SK-N-SH (cell line): ENCODE measurements around the gene NUAK1. TPM values are rescaled to one million over a fixed set of nuclear protein-coding genes. Genes with fewer than 3 reads are reported as not detected.

Source experiments
- CTCF ChIA-PET: fragments of 300-600, 350-600 bp; formaldehyde crosslinking; extraction: SDS; loops from one replicate; lab custom pipeline; 2021; lab: Yijun Ruan, JAX
- POLR2A ChIA-PET: fragments of 350-600 bp; sonication (Branson Sonifier 250); formaldehyde crosslinking; extraction: SDS; loops from one replicate; lab custom pipeline; 2020; ENCODE audit warnings: antibody characterized with exemption, inconsistent platforms; lab: Yijun Ruan, JAX
- DNase-seq: peaks from one replicate; pipeline ENCODE4 v3.0.0; 2012
- H2AFZ ChIP-seq: fragments of 200-600 bp; sonication (generic); 2 replicates; pipeline ENCODE4 v1.8.1; 2016; ENCODE audit warnings: antibody characterized with exemption, mild to moderate bottlenecking, low read depth
- H3F3A ChIP-seq: fragments of 200-600 bp; sonication (generic); replicated peaks from 2 replicates; pipeline ENCODE3; 2016; ENCODE audit warnings: antibody characterized with exemption, mild to moderate bottlenecking; ENCODE audit not compliant: insufficient read depth
- H3K27ac ChIP-seq, 2 experiments: fragments of 200-500 bp in 1 of 2; fragments of 200-600 bp in 1 of 2; sonication (Bioruptor generic) in 1 of 2; sonication (generic), shearing (Covaris generic) in 1 of 2; 2 replicates each; pipeline versions ENCODE4 v1.5.1 to v1.6.1; 2014 to 2016; ENCODE audit warnings: low read depth in 2 of 2, inconsistent platforms in 1 of 2, low read length in 1 of 2, mild to moderate bottlenecking in 1 of 2, mixed read lengths in 1 of 2
- H3K27me3 ChIP-seq: fragments of 200-600 bp; sonication (generic), shearing (Covaris generic); 2 replicates; pipeline ENCODE4 v1.6.1; 2016; ENCODE audit warnings: mixed run types; ENCODE audit not compliant: insufficient read depth
- H3K36me3 ChIP-seq, 2 experiments: fragments of 200-500 bp in 1 of 2; fragments of 200-600 bp in 1 of 2; sonication (Bioruptor generic) in 1 of 2; sonication (generic) in 1 of 2; replicated peaks in 1 of 2; 2 replicates each; pipeline versions ENCODE3 to v1.5.1; 2014 to 2016; ENCODE audit warnings: low read length in 1 of 2, mild to moderate bottlenecking in 1 of 2; ENCODE audit not compliant: insufficient read depth in 2 of 2, control insufficient read depth in 1 of 2
- H3K4me1 ChIP-seq, 2 experiments: fragments of 200-500 bp in 1 of 2; fragments of 200-600 bp in 1 of 2; sonication (Bioruptor generic) in 1 of 2; sonication (generic), shearing (Covaris generic) in 1 of 2; 2 replicates each; pipeline versions ENCODE4 v1.5.1 to v1.6.1; 2014 to 2016; ENCODE audit warnings: low read depth in 1 of 2, low read length in 1 of 2, mixed run types in 1 of 2; ENCODE audit not compliant: insufficient read depth in 2 of 2, control insufficient read depth in 1 of 2
- H3K4me2 ChIP-seq: fragments of 200-600 bp; sonication (generic), shearing (Covaris generic); 2 replicates; pipeline ENCODE4 v1.6.1; 2017; ENCODE audit warnings: mixed run types
- H3K4me3 ChIP-seq, 2 experiments: fragments of 200-500 bp in 1 of 2; fragments of 200-600 bp in 1 of 2; sonication (Bioruptor generic) in 1 of 2; sonication (generic), shearing (Covaris generic) in 1 of 2; 2 replicates each; pipeline versions ENCODE4 v1.5.1 to v1.8.1; 2014 to 2016; ENCODE audit warnings: low read depth in 2 of 2, inconsistent platforms in 1 of 2, low read length in 1 of 2, mild to moderate bottlenecking in 1 of 2, mixed read lengths in 1 of 2, moderate library complexity in 1 of 2
- H3K79me2 ChIP-seq: fragments of 200-600 bp; sonication (generic); 2 replicates; pipeline ENCODE4 v1.8.1; 2017; ENCODE audit warnings: mild to moderate bottlenecking; ENCODE audit not compliant: insufficient read depth
- H3K9ac ChIP-seq: fragments of 200-600 bp; sonication (generic); 2 replicates; pipeline ENCODE4 v1.6.1; 2017; ENCODE audit warnings: mixed run types
- H3K9me2 ChIP-seq: fragments of 200-600 bp; sonication (generic); 2 replicates; pipeline ENCODE4 v1.6.1; 2017; ENCODE audit warnings: mixed run types
- H3K9me3 ChIP-seq: fragments of 200-600 bp; sonication (generic); 2 replicates; pipeline ENCODE4 v1.6.1; 2017; ENCODE audit warnings: mixed run types, mild to moderate bottlenecking, moderate library complexity
- H4K20me1 ChIP-seq: fragments of 200-600 bp; sonication (generic); 2 replicates; pipeline ENCODE4 v1.6.1; 2017; ENCODE audit warnings: mild to moderate bottlenecking, mixed run types; ENCODE audit not compliant: insufficient read depth
- CHD2 ChIP-seq: fragments of 150-350 bp; IDR thresholded peaks from 2 replicates; pipeline ENCODE4 v1.6.1; 2018; ENCODE audit warnings: low read length; ENCODE audit not compliant: partially characterized antibody
- FOSL2 ChIP-seq: IDR thresholded peaks from 2 replicates; pipeline ENCODE4 v1.4.0; 2012; ENCODE audit warnings: low read depth, mild to moderate bottlenecking, moderate library complexity, borderline replicate concordance
- FOXJ3 ChIP-seq: sonication (generic); formaldehyde crosslinking; IDR thresholded peaks from 2 replicates; pipeline ENCODE4 v1.5.1; 2020; ENCODE audit warnings: mild to moderate bottlenecking, missing genetic modification reagents
- FOXM1 ChIP-seq: IDR thresholded peaks from 2 replicates; pipeline ENCODE4 v1.4.0; 2012; ENCODE audit warnings: low read depth, mild to moderate bottlenecking
- GABPA ChIP-seq: IDR thresholded peaks from 2 replicates; pipeline ENCODE4 v1.4.0; 2012; ENCODE audit warnings: low read depth, mild to moderate bottlenecking
- GATA2 ChIP-seq: sonication (generic); formaldehyde crosslinking; IDR thresholded peaks from 2 replicates; pipeline ENCODE4 v1.5.0; 2020; ENCODE audit warnings: mild to moderate bottlenecking, missing genetic modification reagents
- JUND ChIP-seq: IDR thresholded peaks from 2 replicates; pipeline ENCODE4 v1.4.0; 2012
- NFIC ChIP-seq: IDR thresholded peaks from 2 replicates; pipeline ENCODE4 v1.4.0; 2012; ENCODE audit warnings: borderline replicate concordance
- RFX5 ChIP-seq: IDR thresholded peaks from 2 replicates; pipeline ENCODE4 v1.6.1; 2012; ENCODE audit warnings: mild to moderate bottlenecking, improper control_type of control experiment, low read length
- WGBS: methylation state at CpG from one replicate; pipeline ENCODE4 v1.1.6; 2017; ENCODE audit warnings: low lambda C conversion rate; 5-methylcytosine and 5-hydroxymethylcytosine counted together
- polyA plus RNA-seq, 3 experiments: library from polyadenylated mRNA; depleted of rRNA; stranded (reverse); fragments of >200 nt; gene quantifications; 2 replicates each; pipeline ENCODE4 v1.2.3, GENCODE V29; 2012
- TF ChIP-seq, protein P1 (sequence below): fragments of 150-350 bp; IDR thresholded peaks from 2 replicates; pipeline ENCODE4 v1.6.1; 2017; ENCODE audit warnings: antibody characterized with exemption, low read length, low read depth, borderline replicate concordance
- TF ChIP-seq, protein P2 (sequence below): IDR thresholded peaks from 2 replicates; pipeline ENCODE4; 2012
- TF ChIP-seq, protein P3 (sequence below): IDR thresholded peaks from 2 replicates; pipeline ENCODE4 v1.4.0; 2012; ENCODE audit warnings: low read depth

Gene NUAK1
- polyA plus RNA-seq, 1 of the 3 experiments (the other 2 are of a cell fraction) = 8.1 TPM

DNA sequence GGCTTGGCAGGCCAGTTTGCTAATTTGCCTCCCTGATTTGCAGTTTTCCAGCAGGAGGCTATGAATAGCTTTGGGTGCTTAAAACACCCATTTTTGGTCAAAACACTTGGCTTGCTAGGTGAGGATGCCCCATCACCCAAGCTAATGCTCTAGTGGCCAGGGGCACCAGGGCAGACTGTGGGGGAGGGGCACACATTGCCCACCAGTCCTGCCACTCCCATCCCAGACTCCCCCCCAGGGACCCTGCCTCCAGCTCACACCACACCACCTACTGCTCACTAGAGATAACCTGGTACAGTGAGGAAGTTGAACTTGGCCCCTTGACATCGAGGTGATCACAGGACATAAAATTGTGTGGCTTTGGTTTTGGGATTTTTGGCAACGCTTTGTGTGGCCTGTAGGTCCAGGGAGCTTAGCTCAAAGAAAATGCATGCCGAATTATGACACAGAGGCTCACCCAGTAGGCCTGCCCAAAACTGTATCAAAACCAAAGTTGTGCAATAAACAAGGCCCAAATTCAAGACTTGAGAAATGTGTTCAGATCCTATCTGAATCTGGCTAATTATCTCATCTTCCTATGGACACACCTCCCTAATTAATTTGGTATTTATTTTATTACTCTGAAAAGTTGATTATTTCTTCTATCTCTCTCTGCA, 4.3 kb downstream of the NUAK1 start (continued):
- TF ChIP-seq, protein P1, sequence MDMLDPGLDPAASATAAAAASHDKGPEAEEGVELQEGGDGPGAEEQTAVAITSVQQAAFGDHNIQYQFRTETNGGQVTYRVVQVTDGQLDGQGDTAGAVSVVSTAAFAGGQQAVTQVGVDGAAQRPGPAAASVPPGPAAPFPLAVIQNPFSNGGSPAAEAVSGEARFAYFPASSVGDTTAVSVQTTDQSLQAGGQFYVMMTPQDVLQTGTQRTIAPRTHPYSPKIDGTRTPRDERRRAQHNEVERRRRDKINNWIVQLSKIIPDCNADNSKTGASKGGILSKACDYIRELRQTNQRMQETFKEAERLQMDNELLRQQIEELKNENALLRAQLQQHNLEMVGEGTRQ = no peak
- TF ChIP-seq FOXJ3 (CRISPR knock-in tag) (no peak), NFIC (no peak), GATA2 (no peak), RFX5 (no peak), FOXM1 (no peak), GABPA (no peak)

DNA sequence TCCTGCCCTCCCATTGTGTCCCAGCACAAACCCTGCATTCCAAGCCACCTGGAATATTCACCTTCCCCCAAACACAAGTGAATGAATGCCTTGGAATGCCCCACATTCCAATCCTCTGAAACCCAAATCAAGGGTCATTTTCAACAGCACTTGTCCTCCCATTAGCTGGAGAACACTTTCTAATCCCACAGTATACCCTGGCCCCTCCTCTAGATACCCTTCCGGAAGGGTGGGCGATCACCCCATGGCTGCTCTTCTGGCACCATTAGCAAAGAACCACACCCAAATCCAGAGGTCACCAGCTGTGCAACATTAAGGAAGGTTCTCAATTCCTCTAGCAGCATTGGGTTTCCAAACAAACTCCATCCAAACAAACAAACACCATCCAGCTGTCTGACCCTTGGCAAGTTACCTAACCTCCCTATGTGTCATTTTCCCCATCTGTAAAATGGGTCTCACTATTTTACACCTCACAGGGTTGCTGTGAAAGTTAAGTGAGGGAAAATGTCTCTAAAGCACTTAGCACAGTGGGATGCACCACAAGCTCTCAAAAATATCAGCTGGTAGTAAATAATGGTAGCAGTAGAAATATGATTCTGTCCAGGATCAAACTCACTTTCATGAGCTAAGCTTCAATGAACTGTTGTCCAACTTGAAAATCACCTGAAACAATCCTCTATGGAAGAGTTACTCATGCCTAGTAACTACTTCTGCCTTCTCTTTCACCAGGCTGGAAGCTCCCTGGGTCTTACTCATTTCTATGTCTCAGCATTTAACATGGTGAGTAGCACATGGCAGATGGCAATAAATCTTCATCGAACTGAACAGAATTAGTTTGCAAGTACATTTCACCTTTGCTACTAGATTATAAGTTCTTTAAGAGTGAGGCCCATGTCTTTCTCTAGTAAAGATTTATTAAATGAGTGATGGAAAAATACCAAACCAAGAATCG, 5.3 kb downstream of the NUAK1 start:
- DNase-seq = no peak
- no peak overlapping the region for H3K9ac ChIP-seq
- no peaks in the 10 kb centered on the region for H3K27me3 ChIP-seq
- no peak overlapping the region for H3K27ac ChIP-seq
- 72% methylated on average over 4 of the region's 4 CpGs for WGBS
- peaks cover 22 to 24% of the 10 kb centered on the region in 2 experiments for H3K4me1 ChIP-seq
- H3K4me3 ChIP-seq = no peak overlapping the region
- peaks cover 7% of the 10 kb centered on the region for H3F3A ChIP-seq
- ChIA-PET POLR2A (no interaction called here), CTCF (interaction anchor here (0.9 to 6.0 kb wide), 7 partner anchors 15 to 715 kb away, joined by 3 to 72 read pairs (median 3); no protein-coding TSS in a partner anchor)
- peaks cover 100% of the 10 kb centered on the region for H3K79me2 ChIP-seq
- H3K9me3 ChIP-seq = no peaks in the 10 kb centered on the region
- no peaks in the 10 kb centered on the region for H3K9me2 ChIP-seq
- TF ChIP-seq CHD2 = no peak
- TF ChIP-seq, protein P2, sequence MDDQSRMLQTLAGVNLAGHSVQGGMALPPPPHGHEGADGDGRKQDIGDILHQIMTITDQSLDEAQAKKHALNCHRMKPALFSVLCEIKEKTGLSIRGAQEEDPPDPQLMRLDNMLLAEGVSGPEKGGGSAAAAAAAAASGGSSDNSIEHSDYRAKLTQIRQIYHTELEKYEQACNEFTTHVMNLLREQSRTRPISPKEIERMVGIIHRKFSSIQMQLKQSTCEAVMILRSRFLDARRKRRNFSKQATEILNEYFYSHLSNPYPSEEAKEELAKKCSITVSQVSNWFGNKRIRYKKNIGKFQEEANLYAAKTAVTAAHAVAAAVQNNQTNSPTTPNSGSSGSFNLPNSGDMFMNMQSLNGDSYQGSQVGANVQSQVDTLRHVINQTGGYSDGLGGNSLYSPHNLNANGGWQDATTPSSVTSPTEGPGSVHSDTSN = peak; percentile 84
- TF ChIP-seq FOSL2 = 0 out of 2 replicates have a peak, but pooled peaks have one; percentile 41
- TF ChIP-seq, protein P3, sequence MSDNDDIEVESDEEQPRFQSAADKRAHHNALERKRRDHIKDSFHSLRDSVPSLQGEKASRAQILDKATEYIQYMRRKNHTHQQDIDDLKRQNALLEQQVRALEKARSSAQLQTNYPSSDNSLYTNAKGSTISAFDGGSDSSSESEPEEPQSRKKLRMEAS = peak; percentile 42; the same call in 1 of the 2 replicates
- peak; percentile 38; the same call in 1 of the 2 replicates for TF ChIP-seq JUND
- peaks cover 58% of the 10 kb centered on the region for H4K20me1 ChIP-seq
- peak overlapping the region; percentile 65 for H3K4me2 ChIP-seq
- H3K36me3 ChIP-seq = peaks cover 0 to 2% of the 10 kb centered on the region in 2 experiments
- no peak overlapping the region for H2AFZ ChIP-seq
